GM18498 (cell line): ENCODE data around the gene TLX3.
"Not testable (repeated sequence)": the region's sequence is repeated elsewhere in the genome, so short reads cannot be mapped to it uniquely, and the experiment has no call there.

Source experiments
- ATAC-seq: cut with Tn5 transposase; IDR thresholded peaks from one replicate; pipeline ENCODE4 v1.9.1; 2021; ENCODE audit warnings: mild to moderate bottlenecking, moderate library complexity; ENCODE audit not compliant: unreplicated experiment

The TLX3 gene

DNA sequence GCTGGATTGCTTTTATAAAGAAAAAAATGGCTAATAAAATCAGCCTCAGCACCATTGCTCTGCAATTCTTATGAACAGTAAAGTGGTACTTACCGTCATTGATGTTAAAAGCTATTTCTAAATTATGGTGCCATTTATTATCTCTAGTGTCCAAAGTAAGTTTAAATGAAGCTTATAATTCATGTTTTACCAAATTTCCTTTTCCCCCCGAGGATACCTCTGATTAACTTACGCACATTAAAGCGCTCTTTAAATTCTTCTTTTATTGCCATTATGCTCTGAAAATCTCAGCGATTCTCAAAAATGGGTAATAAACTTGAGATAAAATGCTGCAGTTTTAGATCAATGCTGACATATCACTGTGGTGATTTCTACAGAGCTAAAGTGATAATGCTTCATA is 13.5 kb downstream of the TLX3 start:
- ATAC-seq: no peak

DNA sequence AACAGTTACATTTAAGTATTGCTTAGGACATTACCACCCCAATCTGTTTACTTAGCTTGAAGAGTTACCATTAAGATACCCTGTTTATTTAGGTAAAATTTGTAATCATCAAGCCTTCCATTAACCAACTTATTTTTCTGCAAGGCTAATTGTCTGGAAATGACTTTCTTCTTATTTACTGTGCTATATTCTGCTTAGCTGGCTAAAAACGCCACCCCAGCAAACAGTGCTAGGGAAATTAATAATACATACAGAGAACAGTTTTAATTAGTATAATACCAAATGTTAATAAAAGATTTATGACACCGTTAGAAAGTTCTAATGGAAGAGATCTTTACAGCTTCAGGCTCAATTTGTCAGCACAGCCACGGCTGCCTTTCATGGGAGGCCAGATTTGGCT is 14.0 kb downstream of the TLX3 start:
- ATAC-seq: no peak

DNA sequence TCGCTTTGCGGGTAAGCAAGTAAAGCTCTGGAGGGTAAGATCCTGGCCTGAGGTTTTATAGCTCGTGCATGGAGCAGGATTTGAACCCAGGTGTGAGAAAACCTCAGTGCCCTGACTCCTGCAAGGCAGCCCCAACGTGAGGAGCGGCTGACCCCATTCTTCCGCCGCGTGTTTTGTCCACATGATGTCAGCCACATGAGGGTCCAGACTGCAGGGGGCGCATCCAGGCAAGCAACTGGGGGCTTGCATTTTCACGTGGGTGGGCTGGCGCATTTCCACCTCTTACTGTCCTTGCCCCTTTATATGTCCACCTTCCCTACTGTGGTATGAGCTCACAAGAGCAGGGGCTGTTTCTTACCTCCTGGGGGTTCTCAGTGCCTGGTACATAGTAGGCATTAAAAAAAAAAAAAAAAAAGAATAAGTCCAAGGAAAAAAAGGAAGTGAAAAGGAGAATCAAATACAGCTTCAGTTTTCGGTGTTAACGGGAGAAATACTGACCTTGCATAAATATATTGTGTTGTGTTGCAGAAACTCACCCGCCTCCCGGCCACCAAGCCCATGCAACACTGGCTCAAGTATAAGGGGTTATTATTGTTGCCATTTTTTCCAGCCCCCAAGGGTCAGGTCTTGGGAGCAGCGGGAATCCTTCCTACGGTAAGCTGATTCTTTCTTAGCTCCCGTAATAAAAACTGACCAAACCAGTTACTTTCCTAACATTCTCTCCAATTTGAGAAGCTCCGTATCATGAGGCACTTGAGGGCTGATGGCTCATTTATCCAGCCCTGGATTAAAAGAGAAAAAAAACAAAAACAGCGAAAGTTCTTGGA is 15.0 kb downstream of the TLX3 start:
- no peak for ATAC-seq

DNA sequence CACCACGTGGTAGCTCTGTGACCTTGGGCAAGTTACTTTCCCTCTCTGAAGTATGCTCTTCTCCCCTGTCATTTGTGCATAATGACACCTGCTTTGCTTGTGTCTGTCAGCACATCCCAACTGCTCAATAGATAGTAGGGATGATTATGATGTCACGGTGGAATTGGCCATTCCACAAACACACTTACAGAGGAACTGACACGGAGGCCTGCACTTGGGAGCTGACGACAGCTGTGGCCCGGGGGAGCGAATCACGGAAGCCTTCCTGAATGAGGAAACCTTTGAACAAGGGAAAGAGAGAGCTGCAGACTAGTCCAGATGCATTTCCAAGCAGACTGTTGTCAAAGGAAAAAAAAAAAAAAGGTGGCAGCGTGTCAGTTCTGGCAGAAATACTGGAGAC is 21.0 kb downstream of the TLX3 start:
- no peak for ATAC-seq

DNA sequence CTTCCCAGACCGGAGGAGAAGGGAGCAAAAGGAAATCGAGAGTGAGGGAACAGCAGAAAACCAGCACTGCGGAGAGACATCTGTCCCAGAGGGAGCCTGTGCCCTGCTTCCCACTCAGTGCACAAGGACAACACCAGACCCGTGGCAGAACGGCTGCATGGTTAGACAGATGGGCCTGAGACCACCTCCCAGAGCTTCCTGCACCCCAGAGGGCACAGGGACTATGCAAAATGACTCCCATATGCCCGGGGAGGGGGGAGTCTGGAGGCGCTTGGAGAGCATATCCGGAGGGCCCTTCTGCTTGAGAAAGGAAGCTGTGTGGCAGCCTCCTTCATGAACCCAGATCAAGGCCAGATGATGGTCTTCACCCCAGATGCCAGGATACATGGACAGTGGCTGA is 26.6 kb downstream of the TLX3 start:
- no peak for ATAC-seq

DNA sequence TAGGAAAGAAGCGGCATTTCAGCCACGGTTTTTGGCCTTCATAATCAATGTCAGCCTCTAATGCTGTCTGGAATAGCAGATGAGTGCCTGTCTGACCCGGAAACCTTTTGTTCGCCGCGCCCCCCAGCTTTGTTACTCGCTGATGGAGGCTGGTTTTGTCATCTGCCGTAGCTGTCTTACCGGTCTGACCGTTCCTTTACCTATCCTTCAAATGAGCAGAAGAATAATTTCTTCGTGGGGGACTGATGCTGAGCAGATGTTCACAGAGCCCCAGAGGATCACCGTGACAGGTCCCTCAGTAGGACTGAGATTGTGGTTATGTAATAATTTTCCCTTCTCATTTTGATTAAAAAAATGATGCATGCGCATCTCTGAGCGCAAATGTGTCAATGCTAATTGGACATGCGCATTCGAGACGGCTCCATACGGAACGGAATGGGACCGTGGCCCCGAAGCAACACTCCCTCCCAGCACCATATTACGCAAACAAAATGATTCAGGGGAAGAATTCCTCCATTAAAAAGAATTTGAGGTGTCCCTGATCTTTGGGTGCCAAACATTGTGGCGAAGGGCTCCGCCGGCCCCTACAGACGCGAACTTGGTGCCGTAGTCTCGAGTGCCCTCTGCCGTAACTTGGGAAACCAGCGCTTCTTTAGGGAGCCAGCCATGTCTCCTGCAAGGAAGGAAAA is 27.6 kb downstream of the TLX3 start:
- ATAC-seq: peak; percentile 62

DNA sequence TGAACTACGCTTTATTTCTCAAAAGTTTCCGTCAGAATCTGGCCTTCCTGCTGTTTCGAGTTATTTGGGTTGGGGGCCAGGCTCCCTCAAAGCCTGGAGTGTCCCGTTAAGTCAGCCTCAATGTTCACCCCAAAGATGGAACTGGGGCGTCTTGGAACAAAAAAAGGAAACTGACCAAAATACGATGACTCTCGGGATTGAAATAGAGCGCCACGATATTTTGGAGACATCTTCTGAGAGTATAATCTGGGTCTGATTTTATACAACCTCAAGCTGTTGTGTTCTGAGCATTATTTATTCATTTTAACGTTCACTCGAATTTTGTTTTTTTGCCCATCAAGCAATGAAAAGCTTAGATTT is 28.1 kb downstream of the TLX3 start:
- no peak for ATAC-seq

DNA sequence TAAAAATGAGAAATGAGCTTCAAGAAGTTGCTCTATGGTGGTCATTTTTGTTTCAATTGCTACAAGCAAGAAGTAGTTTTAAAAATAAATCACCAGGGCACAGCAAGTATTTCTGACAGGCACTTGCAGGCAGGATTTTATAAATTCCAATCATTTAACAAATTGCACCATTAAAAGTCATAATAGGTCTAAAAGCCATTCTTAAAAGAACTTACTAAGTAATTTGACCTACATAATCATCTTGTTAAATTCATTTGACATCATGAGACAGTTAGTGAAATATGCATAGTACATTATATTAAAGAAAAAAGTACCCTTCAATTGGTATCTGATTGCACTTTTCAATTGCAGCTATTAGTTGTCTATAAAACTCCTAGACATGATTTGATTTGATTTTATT is 31.0 kb downstream of the TLX3 start:
- no peak for ATAC-seq

DNA sequence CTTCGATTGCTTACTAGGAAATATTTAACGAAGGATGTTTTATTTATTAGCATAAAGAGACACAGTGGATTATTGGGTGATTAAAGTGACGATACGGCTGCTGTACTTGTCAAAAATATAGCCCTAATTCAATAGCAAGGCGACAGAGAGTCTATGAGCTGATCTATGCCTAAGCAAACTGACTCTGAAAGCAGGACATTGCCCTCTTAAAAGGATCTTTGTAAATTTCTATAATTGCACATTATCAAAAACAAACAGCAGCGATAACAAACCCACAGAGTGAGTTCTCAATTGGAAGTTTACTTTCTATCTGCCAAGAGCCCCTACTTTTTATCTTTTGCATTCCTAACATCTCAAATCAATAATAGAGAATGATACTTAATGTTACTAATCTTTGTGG is 31.4 kb downstream of the TLX3 start:
- no peak for ATAC-seq

DNA sequence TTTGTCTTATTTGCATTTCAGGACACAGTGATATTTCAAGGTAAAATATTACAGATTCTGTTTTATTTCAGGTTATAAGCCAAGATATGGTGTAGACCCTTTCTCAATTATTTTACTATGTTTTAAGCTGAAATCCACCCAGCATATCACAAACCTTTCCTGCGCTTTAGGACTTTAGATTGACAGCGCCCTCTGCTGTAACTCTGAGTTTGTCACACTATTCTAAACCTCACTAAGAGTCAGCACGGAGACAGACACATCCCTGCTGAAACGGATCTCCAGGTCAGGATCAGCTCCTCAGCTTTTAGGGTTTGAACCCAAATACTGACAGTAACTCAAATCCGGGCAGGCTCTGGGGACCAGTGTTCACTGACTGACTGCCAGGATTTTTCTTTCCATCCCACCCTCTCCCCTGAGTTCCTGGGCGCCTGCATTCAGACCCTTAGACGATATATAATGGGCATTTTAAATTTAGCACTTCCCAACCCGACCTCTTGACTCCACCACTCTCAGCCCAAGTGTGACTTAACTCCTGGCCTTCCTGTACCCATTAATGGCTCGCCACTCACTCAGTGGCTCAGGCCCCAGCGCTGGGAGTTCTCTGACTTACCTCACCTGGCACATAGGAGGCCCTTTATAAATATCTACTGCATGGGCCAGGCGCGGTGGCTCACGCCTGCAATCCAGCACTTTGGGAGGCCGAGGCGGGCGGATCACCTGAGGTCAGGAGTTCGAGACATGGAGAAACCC is 33.5 kb downstream of the TLX3 start:
- ATAC-seq: peak; percentile 78

DNA sequence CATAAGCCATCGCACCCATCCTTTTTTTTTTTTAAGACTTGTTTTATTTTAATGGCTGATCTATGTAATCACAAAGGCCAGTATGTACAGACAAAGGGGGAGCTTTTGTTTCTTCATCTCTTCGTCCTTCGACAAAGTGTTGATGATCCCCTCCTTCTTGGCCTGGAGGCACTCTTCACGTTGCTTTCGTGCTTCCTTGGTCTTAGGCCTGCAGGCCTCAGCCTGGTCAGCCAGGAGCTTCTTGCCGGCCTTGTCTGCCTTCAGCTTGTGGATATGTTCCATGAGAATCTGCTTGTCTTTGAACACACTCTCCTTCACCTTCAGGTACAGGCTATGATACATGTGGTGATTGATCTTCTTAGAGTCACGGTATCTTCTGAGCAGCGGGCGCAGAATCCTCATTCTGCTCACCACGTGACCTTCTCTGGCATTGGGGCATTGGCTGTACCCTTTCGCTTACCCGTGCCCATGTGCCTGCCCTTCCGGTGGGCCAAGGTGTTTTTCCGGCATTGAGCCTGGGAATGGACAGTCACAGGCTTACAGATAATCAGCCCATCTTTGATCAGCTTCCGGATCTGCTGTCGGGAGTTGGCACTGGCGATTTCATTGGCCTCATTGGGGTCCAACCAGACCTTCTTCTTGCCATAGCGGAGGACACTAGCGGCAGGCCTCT is 36.0 kb downstream of the TLX3 start:
- no peak for ATAC-seq

DNA sequence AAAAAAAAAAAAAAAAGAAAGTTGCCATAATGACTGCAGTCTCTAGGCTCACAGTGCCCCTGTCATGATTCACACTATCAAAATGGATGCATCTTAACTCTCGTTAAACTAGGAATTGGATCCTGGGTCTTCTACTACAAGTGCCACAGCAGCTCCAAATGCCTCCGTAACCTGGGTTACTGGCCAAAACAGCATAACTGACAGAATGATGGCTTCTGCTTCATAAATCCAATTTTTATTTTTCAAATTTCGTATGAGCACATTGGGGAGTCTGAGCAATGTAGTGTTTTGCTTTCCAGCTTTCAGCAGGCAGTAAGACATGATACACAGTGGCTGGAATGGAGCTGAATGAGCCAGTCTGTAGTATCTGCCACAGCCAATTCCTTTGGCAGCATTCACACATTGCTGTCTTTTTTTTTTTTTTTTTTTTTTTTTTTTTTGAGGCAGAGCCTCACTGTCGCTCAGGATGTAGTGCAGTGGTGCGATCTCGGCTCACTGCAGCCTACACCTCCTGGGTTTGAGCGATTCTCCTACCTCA is 42.6 kb downstream of the TLX3 start:
- ATAC-seq: no peak

DNA sequence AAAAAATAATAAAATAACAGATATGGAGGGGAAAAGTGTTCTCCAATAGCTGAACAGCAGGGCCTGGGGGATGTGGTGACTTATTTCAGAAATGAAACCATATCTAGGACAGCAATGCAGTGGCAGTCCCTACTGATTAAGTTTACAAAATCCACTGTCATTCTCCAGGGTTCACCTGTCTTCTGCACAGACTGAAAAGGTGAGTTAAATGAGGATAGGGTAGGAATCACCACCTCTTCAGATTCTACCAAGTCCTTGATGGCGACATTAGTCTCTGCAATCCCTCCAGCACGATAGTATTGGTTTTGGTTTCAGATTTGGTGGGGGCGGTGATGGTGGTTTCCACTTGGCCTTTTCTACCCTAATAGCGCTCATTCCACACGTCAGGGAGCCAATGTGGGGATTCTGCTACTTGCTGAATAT is 46.3 kb downstream of the TLX3 start:
- ATAC-seq: peak; percentile 95

DNA sequence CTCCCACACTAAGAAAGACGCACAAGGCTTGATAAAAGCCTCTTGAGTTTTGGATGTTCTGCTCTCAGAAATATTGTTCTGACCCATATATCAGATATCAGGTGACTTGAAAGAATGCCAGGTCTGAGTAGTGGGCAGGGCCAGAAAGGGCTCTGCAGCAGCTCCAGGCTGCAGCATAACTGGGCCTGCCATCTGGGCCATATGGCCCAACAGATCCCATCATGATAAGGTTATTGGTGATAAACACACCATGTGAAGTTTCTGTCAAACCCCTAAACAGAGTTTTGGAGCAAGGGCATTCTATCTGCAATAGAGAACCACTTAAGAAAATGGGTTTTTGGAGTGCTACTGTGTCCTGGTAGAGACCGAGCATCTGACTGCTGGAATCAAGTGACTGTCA is 48.8 kb downstream of the TLX3 start:
- no peak for ATAC-seq

DNA sequence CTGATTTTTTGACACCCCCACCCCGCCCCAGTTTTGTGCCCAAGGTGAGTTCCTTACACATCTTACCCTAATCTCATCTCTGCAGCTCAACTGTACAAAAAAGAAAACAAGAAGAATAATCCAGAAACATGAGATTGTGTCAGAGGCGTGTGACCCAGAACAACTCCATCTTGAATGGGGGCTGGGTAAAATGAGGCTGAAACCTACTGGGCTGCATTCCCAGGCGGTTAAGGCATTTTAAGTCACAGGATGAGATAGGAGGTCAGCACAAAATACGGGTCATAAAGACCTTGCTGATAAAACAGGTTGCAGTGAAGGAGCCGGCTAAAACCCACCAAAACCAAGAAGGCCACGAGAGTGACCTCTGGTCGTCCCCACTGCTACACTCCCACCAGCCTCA is 52.1 kb downstream of the TLX3 start:
- ATAC-seq: not testable (repeated sequence)
